H1 (cell line): Measurements from ENCODE around the gene COMMD1. TPM values are rescaled to one million over a fixed set of nuclear protein-coding genes. Genes with fewer than 3 reads are reported as not detected.

Source experiments
- CTCF ChIA-PET: fragments of 300-600 bp; sonication (Branson Sonifier 250); formaldehyde crosslinking; loops from one replicate; lab custom pipeline; 2021; ENCODE audit not compliant: partially characterized antibody; lab: Charles Lee
- POLR2A ChIA-PET: fragments of 300-600 bp; sonication (Branson Sonifier 250); formaldehyde crosslinking; loops from one replicate; lab custom pipeline; 2021; ENCODE audit warnings: inconsistent platforms; ENCODE audit not compliant: partially characterized antibody; lab: Charles Lee
- DNase-seq, 2 experiments: peaks; one replicate each; pipeline versions ENCODE4 v3.0.0 to v3.0.0-alpha.2; 2010 to 2022; ENCODE audit warnings: low spot score in 2 of 2, low read depth in 1 of 2, mixed read lengths in 1 of 2
- FAIRE-seq: peaks from 2 replicates; lab custom pipeline; 2011; peaks lifted over from hg19 to GRCh38; lab: Jason Lieb, UNC
- H2AFZ ChIP-seq: 2 replicates; pipeline ENCODE4 v1.8.1; 2012; ENCODE audit warnings: low read length, inconsistent platforms
- H2AK5ac ChIP-seq: 2 replicates; pipeline ENCODE4 v1.6.1; 2013; ENCODE audit warnings: low read depth, low read length
- H2BK120ac ChIP-seq: replicated peaks from 2 replicates; pipeline ENCODE3; 2013; ENCODE audit warnings: low read depth, low read length, inconsistent platforms
- H2BK12ac ChIP-seq: 2 replicates; pipeline ENCODE4 v1.6.1; 2013; ENCODE audit warnings: low read depth, low read length
- H2BK15ac ChIP-seq: 2 replicates; pipeline ENCODE4 v1.6.1; 2013; ENCODE audit warnings: low read length
- H2BK20ac ChIP-seq: 2 replicates; pipeline ENCODE4 v1.6.1; 2013; ENCODE audit warnings: low read length
- H2BK5ac ChIP-seq: 2 replicates; pipeline ENCODE4 v1.6.1; 2013; ENCODE audit warnings: low read depth, low read length
- H3K14ac ChIP-seq: 2 replicates; pipeline ENCODE4 v1.6.1; 2013; ENCODE audit warnings: inconsistent platforms; ENCODE audit not compliant: insufficient read length
- H3K18ac ChIP-seq: 2 replicates; pipeline ENCODE4 v1.6.1; 2013; ENCODE audit warnings: low read length; ENCODE audit errors: extremely low read depth
- H3K23ac ChIP-seq: 2 replicates; pipeline ENCODE4 v1.6.1; 2013; ENCODE audit warnings: inconsistent platforms; ENCODE audit not compliant: insufficient read length
- H3K23me2 ChIP-seq: 2 replicates; pipeline ENCODE4 v1.6.1; 2013; ENCODE audit warnings: low read depth, low read length
- H3K27ac ChIP-seq: 2 replicates; pipeline ENCODE4 v1.6.1; 2011; ENCODE audit warnings: low read depth, low read length, inconsistent platforms
- H3K27me3 ChIP-seq, 4 experiments: replicated peaks in 1 of 4; 1 replicate in 1 of 4; 2 replicates in 3 of 4; pipeline versions ENCODE4 v1.6.1 to v1.8.1; 2011 to 2013; ENCODE audit warnings: low read length in 3 of 4, mild to moderate bottlenecking in 3 of 4, inconsistent platforms in 2 of 4, mixed read lengths in 2 of 4, moderate library complexity in 1 of 4; ENCODE audit not compliant: control insufficient read depth in 3 of 4, insufficient read depth in 3 of 4; ENCODE audit errors: extremely low read depth in 1 of 4
- H3K36me3 ChIP-seq, 4 experiments: 2 replicates each; pipeline versions ENCODE4 v1.6.1 to v1.8.1; 2011 to 2013; ENCODE audit warnings: mild to moderate bottlenecking in 4 of 4, low read length in 3 of 4, moderate library complexity in 2 of 4, control low read depth in 1 of 4, inconsistent platforms in 1 of 4; ENCODE audit not compliant: insufficient read depth in 4 of 4, control insufficient read depth in 2 of 4
- H3K4ac ChIP-seq: replicated peaks from 2 replicates; pipeline ENCODE3; 2013; ENCODE audit warnings: low read length, low read depth, mixed read lengths, inconsistent platforms; ENCODE audit not compliant: insufficient read length
- H3K4me1 ChIP-seq, 4 experiments: replicated peaks in 1 of 4; 1 replicate in 1 of 4; 2 replicates in 3 of 4; pipeline versions ENCODE4 v1.6.1 to v1.8.1; 2011 to 2013; ENCODE audit warnings: low read length in 3 of 4, inconsistent platforms in 2 of 4, mixed read lengths in 1 of 4; ENCODE audit not compliant: insufficient read depth in 4 of 4, control insufficient read depth in 3 of 4
- H3K4me2 ChIP-seq, 2 experiments: 2 replicates each; pipeline versions ENCODE4 v1.6.1 to v1.8.1; 2011 to 2013; ENCODE audit warnings: low read depth in 2 of 2, low read length in 2 of 2, control low read depth in 1 of 2, inconsistent platforms in 1 of 2, mild to moderate bottlenecking in 1 of 2; ENCODE audit not compliant: insufficient read depth in 1 of 2
- H3K4me3 ChIP-seq, 4 experiments: fragments of 200-600, 300-600 bp in 1 of 4; sonication (generic), shearing (Covaris generic), sonication (Bioruptor Twin) in 1 of 4; 2 replicates each; pipeline versions ENCODE4 v1.5.1 to v1.8.1; 2011 to 2016; ENCODE audit warnings: low read length in 4 of 4, low read depth in 3 of 4, control low read depth in 2 of 4, inconsistent platforms in 2 of 4, mild to moderate bottlenecking in 2 of 4, mixed read lengths in 1 of 4, moderate library complexity in 1 of 4; ENCODE audit not compliant: insufficient read depth in 2 of 4; ENCODE audit errors: extremely low read depth in 1 of 4
- H3K56ac ChIP-seq: replicated peaks from 2 replicates; pipeline ENCODE3; 2013; ENCODE audit warnings: low read depth, mild to moderate bottlenecking, mixed read lengths, low read length, inconsistent platforms; ENCODE audit not compliant: insufficient read length
- H3K79me1 ChIP-seq: 2 replicates; pipeline ENCODE4 v1.6.1; 2013; ENCODE audit warnings: low read depth, low read length, control low read depth
- H3K79me2 ChIP-seq, 2 experiments: 2 replicates each; pipeline versions ENCODE4 v1.6.1 to v1.8.1; 2012 to 2013; ENCODE audit warnings: low read length in 2 of 2, mild to moderate bottlenecking in 2 of 2, inconsistent platforms in 1 of 2; ENCODE audit not compliant: insufficient read depth in 2 of 2, control insufficient read depth in 1 of 2
- H3K9ac ChIP-seq, 4 experiments: replicated peaks in 1 of 4; 1 replicate in 1 of 4; 2 replicates in 3 of 4; pipeline versions ENCODE4 v1.6.1 to v1.8.1; 2011 to 2013; ENCODE audit warnings: low read depth in 3 of 4, low read length in 3 of 4, control low read depth in 2 of 4, mild to moderate bottlenecking in 2 of 4, moderate library complexity in 2 of 4, inconsistent platforms in 1 of 4; ENCODE audit errors: extremely low read depth in 1 of 4
- H3K9me3 ChIP-seq, 2 experiments: 2 replicates each; pipeline versions ENCODE4 v1.6.1 to v1.8.1; 2012 to 2013; ENCODE audit warnings: mild to moderate bottlenecking in 2 of 2, moderate library complexity in 2 of 2, control low read depth in 1 of 2, inconsistent platforms in 1 of 2, low read depth in 1 of 2, low read length in 1 of 2, mixed read lengths in 1 of 2; ENCODE audit not compliant: insufficient read depth in 2 of 2
- H4K20me1 ChIP-seq, 2 experiments: replicated peaks in 1 of 2; 2 replicates each; pipeline versions ENCODE3 to v1.8.1; 2011 to 2013; ENCODE audit warnings: inconsistent platforms in 2 of 2, low read length in 2 of 2, mild to moderate bottlenecking in 1 of 2; ENCODE audit not compliant: insufficient read depth in 2 of 2, control insufficient read depth in 1 of 2
- H4K5ac ChIP-seq: 2 replicates; pipeline ENCODE4 v1.6.1; 2013; ENCODE audit warnings: low read length, low read depth, mixed read lengths, inconsistent platforms; ENCODE audit not compliant: insufficient read length
- H4K8ac ChIP-seq: 2 replicates; pipeline ENCODE4 v1.8.0; 2013; ENCODE audit warnings: mild to moderate bottlenecking, moderate library complexity, low read length, inconsistent platforms; ENCODE audit not compliant: insufficient read depth; ENCODE audit errors: extremely low read depth
- H4K91ac ChIP-seq: replicated peaks from 2 replicates; pipeline ENCODE3; 2013; ENCODE audit warnings: low read length, mixed read lengths, inconsistent platforms; ENCODE audit not compliant: insufficient read length
- CBX5 ChIP-seq: fragments of 300-800, 300-1000 bp; sonication (generic); IDR thresholded peaks from 2 replicates; pipeline ENCODE4 v1.7.1; 2016; ENCODE audit warnings: antibody characterized with exemption, low read length, low read depth
- JUN ChIP-seq: IDR thresholded peaks from 2 replicates; pipeline ENCODE4 v1.6.1; 2011; ENCODE audit warnings: low read depth, mild to moderate bottlenecking, improper control_type of control experiment, low read length
- PHF8 ChIP-seq: fragments of 200-600 bp; sonication (generic); conservative IDR thresholded peaks from 2 replicates; pipeline ENCODE4 v1.7.1; 2012; ENCODE audit warnings: low read depth, mild to moderate bottlenecking, inconsistent platforms, low read length, moderate library complexity
- POLR2A ChIP-seq, 2 experiments: IDR thresholded peaks; 1 replicate in 1 of 2; 2 replicates in 1 of 2; pipeline ENCODE4 v1.6.1; 2011; ENCODE audit warnings: low read depth in 2 of 2, low read length in 2 of 2, mild to moderate bottlenecking in 2 of 2; ENCODE audit errors: control extremely low read depth in 1 of 2
- TCF12 ChIP-seq: IDR thresholded peaks from 2 replicates; pipeline ENCODE4 v1.6.1; 2011; ENCODE audit warnings: low read depth, mild to moderate bottlenecking, low read length
- TEAD4 ChIP-seq: IDR thresholded peaks from 2 replicates; pipeline ENCODE4 v1.6.1; 2012; ENCODE audit warnings: low read depth, low read length, inconsistent platforms, mixed read lengths
- polyA plus RNA-seq, 7 experiments: library from polyadenylated mRNA; depleted of rRNA in 3 of 7; stranded (reverse) in 5 of 7; unstranded in 2 of 7; fragments of >200 nt in 5 of 7; fragments of 200-250 nt in 2 of 7; gene quantifications; 1 replicate in 5 of 7; 2 replicates in 1 of 7; 4 replicates in 1 of 7; pipeline versions ENCODE4 v1.2.1 to v1.2.3, GENCODE V29; 2011 to 2013; ENCODE audit warnings: missing spikeins in 2 of 7, mixed read lengths in 2 of 7
- total RNA-seq: library from RNA; stranded (reverse); fragmentation: NEBNext Ultra II Directional; extraction: Animal tissue kit (Norgen Biotek cat#: 25700); gene quantifications from 2 replicates; pipeline ENCODE4 v1.2.1, GENCODE V29; 2021

Gene COMMD1
- total and polyA plus RNA-seq, 2 of the 8 experiments (the other 6 are each of a cell fraction or from before 2014, with no cell fraction given), result 23.5 to 28.3 TPM

GRCh38 chr2:61978522-61978921 is 73.0 kb downstream of the COMMD1 start:
- FAIRE-seq, result no peak
- POLR2A ChIA-PET, result interaction anchor here (0.7 kb wide), 1 partner anchor 8 kb away, joined by 3 read pairs; no protein-coding TSS in a partner anchor
- no peaks in the 10 kb centered on the region for H3K27me3 ChIP-seq

More at GRCh38 chr2:61978522-61978921, 73.0 kb downstream of the COMMD1 start:
- CTCF ChIA-PET, result no interaction called here
- H3K56ac ChIP-seq, result no peak overlapping the region
- no peaks in the 10 kb centered on the region for H4K20me1 ChIP-seq
- no peaks in the 10 kb centered on the region for H3K36me3 ChIP-seq
- no peak overlapping the region for H3K14ac ChIP-seq
- H4K91ac ChIP-seq, result no peak overlapping the region
- no peak overlapping the region for H4K8ac ChIP-seq
- H2BK120ac ChIP-seq, result no peak overlapping the region
- no peaks in the 10 kb centered on the region for H3K9me3 ChIP-seq
- DNase-seq, result no peak
- H2AK5ac ChIP-seq, result no peak overlapping the region; the same call in 1 of the 2 replicates
- H3K27ac ChIP-seq, result no peak overlapping the region
- H3K18ac ChIP-seq, result no peak overlapping the region
- H2BK5ac ChIP-seq, result no peak overlapping the region
- H2BK15ac ChIP-seq, result no peak overlapping the region
- H3K4ac ChIP-seq, result no peak overlapping the region
- no peak overlapping the region for H2BK20ac ChIP-seq
- no peak for TF ChIP-seq TEAD4
- TF ChIP-seq TCF12, result no peak
- no peak for TF ChIP-seq POLR2A (IDR thresholded peaks at IDR 0.05; ENCODE audit: control extremely low read depth in 1 of 2, low read depth in 2 of 2, low read length in 2 of 2)
- no peak for TF ChIP-seq PHF8
- TF ChIP-seq CBX5, result no peak
- no peak for TF ChIP-seq JUN
- TF ChIP-seq, all 59 proteins: peak for 0
- H3K23me2 ChIP-seq, result no peaks in the 10 kb centered on the region; the same call in 1 of the 2 replicates
- 0 out of 2 replicates have a peak overlapping the region, but pooled peaks have one; percentile 27 for H2BK12ac ChIP-seq
- no peak overlapping the region for H2AFZ ChIP-seq
- no peak overlapping the region for H3K9ac ChIP-seq
- no peak overlapping the region for H3K4me3 ChIP-seq
- no peaks in the 10 kb centered on the region for H3K4me1 ChIP-seq
- no peaks in the 10 kb centered on the region for H3K79me2 ChIP-seq
- H4K5ac ChIP-seq, result no peak overlapping the region
- no peaks in the 10 kb centered on the region; the same call in 1 of the 2 replicates for H3K79me1 ChIP-seq
- H3K4me2 ChIP-seq, result no peak overlapping the region
- no peak overlapping the region for H3K23ac ChIP-seq
